HepG2 (cell line): ENCODE results near the gene GFER. TPM values are rescaled to one million over a fixed set of nuclear protein-coding genes. Genes with fewer than 3 reads are reported as not detected.

ENCODE experiments used
- ARHGAP35 ChIP-seq: sonication (generic); formaldehyde crosslinking; IDR thresholded peaks from 2 replicates; pipeline ENCODE4 v1.9.0; 2022; ENCODE audit warnings: mild to moderate bottlenecking, inconsistent platforms, moderate library complexity, missing genetic modification reagents, borderline replicate concordance
- BCL6 ChIP-seq: IDR thresholded peaks from 2 replicates; pipeline ENCODE4 v1.6.1; 2016; ENCODE audit warnings: missing genetic modification reagents, missing compliant biosample characterization
- DMTF1 ChIP-seq: sonication (generic); formaldehyde crosslinking; IDR thresholded peaks from 2 replicates; pipeline ENCODE4 v1.4.0; 2020; ENCODE audit warnings: mild to moderate bottlenecking, missing genetic modification reagents
- HDAC2 ChIP-seq: sonication (generic); formaldehyde crosslinking; IDR thresholded peaks from 2 replicates; pipeline ENCODE4 v1.4.0; 2020; ENCODE audit warnings: missing genetic modification reagents
- JUND ChIP-seq: sonication (generic); formaldehyde crosslinking; IDR thresholded peaks from 2 replicates; pipeline ENCODE4 v1.8.0; 2022; ENCODE audit warnings: mild to moderate bottlenecking, missing genetic modification reagents
- NFYC ChIP-seq: IDR thresholded peaks from 2 replicates; pipeline ENCODE4 v1.6.1; 2016; ENCODE audit warnings: missing genetic modification reagents, missing compliant biosample characterization
- PREB ChIP-seq: sonication (generic); formaldehyde crosslinking; IDR thresholded peaks from 2 replicates; pipeline ENCODE4 v1.4.0; 2020; ENCODE audit warnings: missing genetic modification reagents
- RBFOX2 ChIP-seq: fragments of 200-400 bp; formaldehyde crosslinking; IDR thresholded peaks from 2 replicates; pipeline ENCODE4 v1.6.1; 2017; ENCODE audit warnings: low read depth, mild to moderate bottlenecking, low read length
- SMARCC2 ChIP-seq: fragments of 450-650 bp; IDR thresholded peaks from 2 replicates; pipeline ENCODE4 v1.6.1; 2017; ENCODE audit warnings: antibody characterized with exemption, mild to moderate bottlenecking
- TARDBP ChIP-seq: sonication (generic); formaldehyde crosslinking; IDR thresholded peaks from 2 replicates; pipeline ENCODE4 v1.8.0; 2022; ENCODE audit warnings: mild to moderate bottlenecking, missing genetic modification reagents
- ZBTB25 ChIP-seq: IDR thresholded peaks from 2 replicates; pipeline ENCODE4 v1.6.1; 2018; ENCODE audit warnings: missing genetic modification reagents
- ZFP90 ChIP-seq: sonication (generic); formaldehyde crosslinking; IDR thresholded peaks from 2 replicates; pipeline ENCODE4 v1.8.0; 2022; ENCODE audit warnings: missing genetic modification reagents, mild to moderate bottlenecking, inconsistent platforms, borderline replicate concordance
- ZFP91 ChIP-seq: sonication (generic); formaldehyde crosslinking; IDR thresholded peaks from 2 replicates; pipeline ENCODE4 v1.9.0; 2022; ENCODE audit warnings: missing genetic modification reagents, mild to moderate bottlenecking, borderline replicate concordance
- ZGPAT ChIP-seq: IDR thresholded peaks from 2 replicates; pipeline ENCODE4 v1.6.1; 2016; ENCODE audit warnings: mild to moderate bottlenecking
- ZKSCAN8 ChIP-seq: IDR thresholded peaks from 2 replicates; pipeline ENCODE4 v1.6.1; 2016; ENCODE audit warnings: borderline replicate concordance, missing genetic modification reagents, missing compliant biosample characterization
- ZNF326 ChIP-seq: sonication (generic); formaldehyde crosslinking; IDR thresholded peaks from 2 replicates; pipeline ENCODE4 v1.4.0; 2020; ENCODE audit warnings: missing genetic modification reagents, borderline replicate concordance
- ZNF431 ChIP-seq: sonication (generic); formaldehyde crosslinking; IDR thresholded peaks from 2 replicates; pipeline ENCODE4 v1.9.0; 2022; ENCODE audit warnings: missing genetic modification reagents, low read depth, mild to moderate bottlenecking, borderline replicate concordance
- ZNF547 ChIP-seq: sonication (generic); formaldehyde crosslinking; IDR thresholded peaks from 2 replicates; pipeline ENCODE4 v1.5.1; 2020; ENCODE audit warnings: mild to moderate bottlenecking, missing genetic modification reagents
- ZNF577 ChIP-seq: sonication (generic); formaldehyde crosslinking; IDR thresholded peaks from 2 replicates; pipeline ENCODE4 v1.4.0; 2020; ENCODE audit warnings: mild to moderate bottlenecking, low read depth, missing genetic modification reagents, borderline replicate concordance
- ZNF652 ChIP-seq: IDR thresholded peaks from 2 replicates; pipeline ENCODE4 v1.6.1; 2016; ENCODE audit warnings: low read depth, borderline replicate concordance
- ZNF790 ChIP-seq: sonication (generic); formaldehyde crosslinking; IDR thresholded peaks from 2 replicates; pipeline ENCODE4 v1.8.0; 2022; ENCODE audit warnings: missing genetic modification reagents, mild to moderate bottlenecking, borderline replicate concordance
- ZSCAN21 ChIP-seq: sonication (generic); formaldehyde crosslinking; IDR thresholded peaks from 2 replicates; pipeline ENCODE4 v1.8.0; 2022; ENCODE audit warnings: mild to moderate bottlenecking, missing genetic modification reagents, moderate library complexity, borderline replicate concordance
- polyA plus RNA-seq, 8 experiments: library from polyadenylated mRNA; depleted of rRNA in 3 of 8; stranded (reverse) in 7 of 8; unstranded in 1 of 8; fragments of >200 nt; fragmentation: Illumina TruSeq in 4 of 8; extraction: Trizol in 4 of 8; gene quantifications; 2 replicates each; pipeline versions ENCODE4 v1.2.1 to v1.2.3, GENCODE V29; 2011 to 2016; ENCODE audit warnings: low read depth in 4 of 8, missing spikeins in 1 of 8, mixed read lengths in 1 of 8; ENCODE audit not compliant: insufficient read depth in 1 of 8
- total RNA-seq, 5 experiments: library from RNA; depleted of rRNA; stranded (reverse); fragments of >200 nt; fragmentation: Illumina TruSeq; extraction: Trizol; gene quantifications; 2 replicates each; pipeline ENCODE4 v1.2.3, GENCODE V29; 2016; ENCODE audit warnings: low read depth in 1 of 5

The GFER gene
- total and polyA plus RNA-seq, 2 of the 13 experiments (the other 11 are each of a cell fraction or from before 2014, with no cell fraction given): 28.6 to 71.7 TPM

- peak; percentile 40; the same call in 1 of the 2 replicates for TF ChIP-seq ZBTB25 (CRISPR knock-in tag)
- no peak for TF ChIP-seq ZSCAN21 (CRISPR knock-in tag)
- TF ChIP-seq ZGPAT (CRISPR knock-in tag): peak; percentile 55
- peak; percentile 57 for TF ChIP-seq HDAC2 (CRISPR knock-in tag)
- no peak for TF ChIP-seq JUND
- peak; percentile 96 for TF ChIP-seq TARDBP
- no peak for TF ChIP-seq ZNF431 (CRISPR knock-in tag)
- no peak for TF ChIP-seq ZNF790 (CRISPR knock-in tag)
- peak; percentile 68 for TF ChIP-seq RBFOX2
- no peak for TF ChIP-seq NFYC (CRISPR knock-in tag)
- TF ChIP-seq ZNF577 (CRISPR knock-in tag): no peak
- TF ChIP-seq ARHGAP35 (CRISPR knock-in tag): no peak
- TF ChIP-seq ZFP91 (CRISPR knock-in tag): peak; percentile 69
- TF ChIP-seq ZKSCAN8 (CRISPR knock-in tag): 0 out of 2 replicates have a peak, but pooled peaks have one; percentile 57
- no peak for TF ChIP-seq SMARCC2
- TF ChIP-seq ZNF652 (CRISPR knock-in tag): no peak
- peak; percentile 71; the same call in 1 of the 2 replicates for TF ChIP-seq DMTF1 (CRISPR knock-in tag)
- TF ChIP-seq PREB (CRISPR knock-in tag): no peak
- peak; percentile 83 for TF ChIP-seq ZFP90 (CRISPR knock-in tag)
- peak; percentile 65 for TF ChIP-seq ZNF547 (CRISPR knock-in tag)
- peak; percentile 75 for TF ChIP-seq BCL6 (CRISPR knock-in tag)
- no peak for TF ChIP-seq ZNF326 (CRISPR knock-in tag)
Measured at GRCh38 chr16:1940273-1941161, 43.5 kb upstream of the GFER start (continued).
